Measurements from ENCODE around the gene TMPRSS12.
A peak's percentile ranks its signal among the peaks of the same experiment; 100 is the strongest.
"Not testable (repeated sequence)": the region's sequence is repeated elsewhere in the genome, so short reads cannot be mapped to it uniquely, and the experiment has no call there.

TMPRSS12 gene

GRCh38 chr12:50842637-50843493 is at the start of gene TMPRSS12:
TMPRSS12 (plus strand) TSS chr12:50842926; CDS start chr12:50842965, 39 bp downstream.
- no peak for DNase-seq (ENCODE audit: low spot score)

GRCh38 chr12:50799908-50800307 is 42.8 kb upstream of the TMPRSS12 start:
- no peak for DNase-seq (ENCODE audit: low spot score)

GRCh38 chr12:50803230-50803875 is 39.4 kb upstream of the TMPRSS12 start:
- DNase-seq (ENCODE audit: low spot score): no peak

- DNase-seq (ENCODE audit: low spot score): no peak
Observed at GRCh38 chr12:50806176-50806575, 36.5 kb upstream of the TMPRSS12 start.

GRCh38 chr12:50809131-50809530 is 33.6 kb upstream of the TMPRSS12 start:
- DNase-seq (ENCODE audit: low spot score): not testable (repeated sequence)

- not testable (repeated sequence) for DNase-seq (ENCODE audit: low spot score)
Observed at GRCh38 chr12:50814921-50815320, 27.8 kb upstream of the TMPRSS12 start.

GRCh38 chr12:50820177-50820576 is 22.5 kb upstream of the TMPRSS12 start:
- DNase-seq (ENCODE audit: low spot score): no peak

GRCh38 chr12:50822082-50822481 is 20.6 kb upstream of the TMPRSS12 start:
- DNase-seq (ENCODE audit: low spot score): no peak

- DNase-seq (ENCODE audit: low spot score): not testable (repeated sequence)
Observed at GRCh38 chr12:50823724-50824123, 19.0 kb upstream of the TMPRSS12 start.

- no peak for DNase-seq (ENCODE audit: low spot score)
Observed at GRCh38 chr12:50824914-50825313, 17.8 kb upstream of the TMPRSS12 start.

GRCh38 chr12:50825372-50825838 is 17.3 kb upstream of the TMPRSS12 start:
- DNase-seq (ENCODE audit: low spot score): peak; percentile 38

GRCh38 chr12:50828121-50828520 is 14.6 kb upstream of the TMPRSS12 start:
- DNase-seq (ENCODE audit: low spot score): no peak

GRCh38 chr12:50828886-50829285 is 13.8 kb upstream of the TMPRSS12 start:
- no peak for DNase-seq (ENCODE audit: low spot score)

- not testable (repeated sequence) for DNase-seq (ENCODE audit: low spot score)
Observed at GRCh38 chr12:50833801-50834200, 8.9 kb upstream of the TMPRSS12 start.

GRCh38 chr12:50839042-50839441 is 3.7 kb upstream of the TMPRSS12 start:
- DNase-seq (ENCODE audit: low spot score): no peak

- DNase-seq (ENCODE audit: low spot score): no peak
Observed at GRCh38 chr12:50840809-50841487, 1.8 kb upstream of the TMPRSS12 start.

- no peak for DNase-seq (ENCODE audit: low spot score)
Observed at GRCh38 chr12:50841716-50842531, 802 bp upstream of the TMPRSS12 start.

- DNase-seq (ENCODE audit: low spot score): no peak
Observed at GRCh38 chr12:50845021-50845647, 2.4 kb downstream of the TMPRSS12 start.

- DNase-seq (ENCODE audit: low spot score): no peak
Observed at GRCh38 chr12:50848963-50849362, 6.2 kb downstream of the TMPRSS12 start.

GRCh38 chr12:50855218-50855617 is 12.5 kb downstream of the TMPRSS12 start:
- DNase-seq (ENCODE audit: low spot score): not testable (repeated sequence)

- DNase-seq (ENCODE audit: low spot score): not testable (repeated sequence)
Observed at GRCh38 chr12:50855679-50856078, 13.0 kb downstream of the TMPRSS12 start.
